ENCODE measurements around the gene FOXD4L3. TPM values are rescaled to one million over a fixed set of nuclear protein-coding genes. Genes with fewer than 3 reads are reported as not detected.
"Not testable (repeated sequence)": the region's sequence is repeated elsewhere in the genome, so short reads cannot be mapped to it uniquely, and the experiment has no call there.

FOXD4L3 gene
- total and polyA plus RNA-seq, 9 donors = 0.20 to 1.3 (median 0.34) TPM; not detected in 2

GRCh38 chr9:68318209-68318608, 15.5 kb downstream of the FOXD4L3 start:
- not testable (repeated sequence) for H3K27ac ChIP-seq (ENCODE audit: low read length); H3K4me3 ChIP-seq (ENCODE audit: low read length); H3K9me3 ChIP-seq (replicated peaks; ENCODE audit: control insufficient read depth, low read depth, low read length); DNase-seq; H3K4me1 ChIP-seq (ENCODE audit: control insufficient read depth, insufficient read depth, low read length); H3K36me3 ChIP-seq (ENCODE audit: control insufficient read depth, insufficient read depth, low read length); H3K27me3 ChIP-seq (ENCODE audit: control insufficient read depth, insufficient read depth, low read length)
- WGBS (ENCODE audit: insufficient coverage) = no CpG with 5 or more reads among the region's 10 CpGs

- not testable (repeated sequence) for H3K27ac ChIP-seq (ENCODE audit: low read length); H3K9me3 ChIP-seq (replicated peaks; ENCODE audit: control insufficient read depth, low read depth, low read length); DNase-seq; H3K4me1 ChIP-seq (ENCODE audit: control insufficient read depth, insufficient read depth, low read length); H3K27me3 ChIP-seq (ENCODE audit: control insufficient read depth, insufficient read depth, low read length); H3K36me3 ChIP-seq (ENCODE audit: control insufficient read depth, insufficient read depth, low read length); H3K4me3 ChIP-seq (ENCODE audit: low read length)
- WGBS (ENCODE audit: insufficient coverage) = no CpG with 5 or more reads among the region's 24 CpGs
These were observed 21.1 kb downstream of the FOXD4L3 start for GRCh38 chr9:68323749-68324148.

- H3K27ac ChIP-seq (ENCODE audit: low read length); H3K36me3 ChIP-seq (ENCODE audit: control insufficient read depth, insufficient read depth, low read length); H3K4me1 ChIP-seq (ENCODE audit: control insufficient read depth, insufficient read depth, low read length); H3K9me3 ChIP-seq (replicated peaks; ENCODE audit: control insufficient read depth, low read depth, low read length); H3K4me3 ChIP-seq (ENCODE audit: low read length); DNase-seq; H3K27me3 ChIP-seq (ENCODE audit: control insufficient read depth, insufficient read depth, low read length): not testable (repeated sequence)
- WGBS (ENCODE audit: insufficient coverage) = no CpG with 5 or more reads among the region's 20 CpGs
These were observed 21.9 kb downstream of the FOXD4L3 start for GRCh38 chr9:68324518-68324917.

GRCh38 chr9:68329106-68329505, 26.4 kb downstream of the FOXD4L3 start:
- H3K4me3 ChIP-seq (ENCODE audit: low read length); H3K27me3 ChIP-seq (ENCODE audit: control insufficient read depth, insufficient read depth, low read length); DNase-seq; H3K9me3 ChIP-seq (replicated peaks; ENCODE audit: control insufficient read depth, low read depth, low read length); H3K36me3 ChIP-seq (ENCODE audit: control insufficient read depth, insufficient read depth, low read length); H3K27ac ChIP-seq (ENCODE audit: low read length); H3K4me1 ChIP-seq (ENCODE audit: control insufficient read depth, insufficient read depth, low read length): not testable (repeated sequence)
- no CpG with 5 or more reads among the region's 4 CpGs for WGBS (ENCODE audit: insufficient coverage)

GRCh38 chr9:68330531-68331173, 28.0 kb downstream of the FOXD4L3 start:
- H3K27me3 ChIP-seq (ENCODE audit: control insufficient read depth, insufficient read depth, low read length); DNase-seq; H3K9me3 ChIP-seq (replicated peaks; ENCODE audit: control insufficient read depth, low read depth, low read length); H3K4me1 ChIP-seq (ENCODE audit: control insufficient read depth, insufficient read depth, low read length); H3K4me3 ChIP-seq (ENCODE audit: low read length); H3K36me3 ChIP-seq (ENCODE audit: control insufficient read depth, insufficient read depth, low read length); H3K27ac ChIP-seq (ENCODE audit: low read length): not testable (repeated sequence)
- WGBS (ENCODE audit: insufficient coverage) = no CpG with 5 or more reads among the region's 11 CpGs

- not testable (repeated sequence) for H3K27me3 ChIP-seq (ENCODE audit: control insufficient read depth, insufficient read depth, low read length); DNase-seq; H3K4me1 ChIP-seq (ENCODE audit: control insufficient read depth, insufficient read depth, low read length); H3K4me3 ChIP-seq (ENCODE audit: low read length); H3K9me3 ChIP-seq (replicated peaks; ENCODE audit: control insufficient read depth, low read depth, low read length); H3K27ac ChIP-seq (ENCODE audit: low read length); H3K36me3 ChIP-seq (ENCODE audit: control insufficient read depth, insufficient read depth, low read length)
- no CpG with 5 or more reads among the region's 1 CpG for WGBS (ENCODE audit: insufficient coverage)
These were observed 29.5 kb downstream of the FOXD4L3 start for GRCh38 chr9:68332122-68332521.

- H3K27me3 ChIP-seq (ENCODE audit: control insufficient read depth, insufficient read depth, low read length); H3K9me3 ChIP-seq (replicated peaks; ENCODE audit: control insufficient read depth, low read depth, low read length); H3K4me1 ChIP-seq (ENCODE audit: control insufficient read depth, insufficient read depth, low read length); H3K36me3 ChIP-seq (ENCODE audit: control insufficient read depth, insufficient read depth, low read length); H3K4me3 ChIP-seq (ENCODE audit: low read length); DNase-seq; H3K27ac ChIP-seq (ENCODE audit: low read length): not testable (repeated sequence)
- WGBS (ENCODE audit: insufficient coverage) = no CpG with 5 or more reads among the region's 3 CpGs
These were observed 33.3 kb downstream of the FOXD4L3 start for GRCh38 chr9:68335935-68336334.

- not testable (repeated sequence) for H3K27me3 ChIP-seq (ENCODE audit: control insufficient read depth, insufficient read depth, low read length); H3K36me3 ChIP-seq (ENCODE audit: control insufficient read depth, insufficient read depth, low read length); DNase-seq; H3K4me1 ChIP-seq (ENCODE audit: control insufficient read depth, insufficient read depth, low read length); H3K27ac ChIP-seq (ENCODE audit: low read length); H3K9me3 ChIP-seq (replicated peaks; ENCODE audit: control insufficient read depth, low read depth, low read length); H3K4me3 ChIP-seq (ENCODE audit: low read length)
- WGBS (ENCODE audit: insufficient coverage) = no CpG with 5 or more reads among the region's 10 CpGs
These were observed 34.1 kb downstream of the FOXD4L3 start for GRCh38 chr9:68336639-68337339.

- no CpG with 5 or more reads among the region's 7 CpGs for WGBS (ENCODE audit: insufficient coverage)
- not testable (repeated sequence) for H3K27ac ChIP-seq (ENCODE audit: low read length); H3K9me3 ChIP-seq (replicated peaks; ENCODE audit: control insufficient read depth, low read depth, low read length); H3K4me3 ChIP-seq (ENCODE audit: low read length); H3K36me3 ChIP-seq (ENCODE audit: control insufficient read depth, insufficient read depth, low read length); H3K4me1 ChIP-seq (ENCODE audit: control insufficient read depth, insufficient read depth, low read length); DNase-seq; H3K27me3 ChIP-seq (ENCODE audit: control insufficient read depth, insufficient read depth, low read length)
These were observed 35.3 kb downstream of the FOXD4L3 start for GRCh38 chr9:68338000-68338399.

- H3K27me3 ChIP-seq (ENCODE audit: control insufficient read depth, insufficient read depth, low read length); H3K4me1 ChIP-seq (ENCODE audit: control insufficient read depth, insufficient read depth, low read length); H3K27ac ChIP-seq (ENCODE audit: low read length); H3K9me3 ChIP-seq (replicated peaks; ENCODE audit: control insufficient read depth, low read depth, low read length); H3K4me3 ChIP-seq (ENCODE audit: low read length); DNase-seq; H3K36me3 ChIP-seq (ENCODE audit: control insufficient read depth, insufficient read depth, low read length): not testable (repeated sequence)
- no CpG with 5 or more reads among the region's 10 CpGs for WGBS (ENCODE audit: insufficient coverage)
These were observed 39.8 kb downstream of the FOXD4L3 start for GRCh38 chr9:68342265-68343025.

Measured in muscle of leg (tissue), 11 donors.